ENCODE results near the gene UBALD2.

DNA sequence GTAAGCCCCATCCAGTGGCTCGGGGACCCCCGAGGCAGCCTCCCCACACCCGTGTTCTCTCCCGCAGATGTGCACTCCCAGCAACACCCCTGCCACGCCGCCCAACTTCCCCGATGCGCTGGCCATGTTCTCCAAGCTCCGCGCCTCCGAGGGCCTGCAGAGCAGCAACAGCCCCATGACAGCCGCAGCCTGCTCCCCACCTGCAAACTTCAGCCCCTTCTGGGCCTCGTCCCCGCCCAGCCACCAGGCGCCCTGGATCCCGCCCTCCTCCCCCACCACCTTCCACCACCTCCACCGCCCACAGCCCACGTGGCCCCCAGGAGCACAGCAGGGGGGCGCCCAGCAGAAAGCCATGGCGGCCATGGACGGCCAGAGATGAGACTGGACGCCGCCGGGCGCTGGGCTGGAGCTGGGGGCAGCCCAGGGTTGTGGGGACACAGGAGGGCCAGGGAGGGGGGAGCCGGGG is 5.0 kb downstream of the UBALD2 start:
- TF ChIP-seq, protein P1, sequence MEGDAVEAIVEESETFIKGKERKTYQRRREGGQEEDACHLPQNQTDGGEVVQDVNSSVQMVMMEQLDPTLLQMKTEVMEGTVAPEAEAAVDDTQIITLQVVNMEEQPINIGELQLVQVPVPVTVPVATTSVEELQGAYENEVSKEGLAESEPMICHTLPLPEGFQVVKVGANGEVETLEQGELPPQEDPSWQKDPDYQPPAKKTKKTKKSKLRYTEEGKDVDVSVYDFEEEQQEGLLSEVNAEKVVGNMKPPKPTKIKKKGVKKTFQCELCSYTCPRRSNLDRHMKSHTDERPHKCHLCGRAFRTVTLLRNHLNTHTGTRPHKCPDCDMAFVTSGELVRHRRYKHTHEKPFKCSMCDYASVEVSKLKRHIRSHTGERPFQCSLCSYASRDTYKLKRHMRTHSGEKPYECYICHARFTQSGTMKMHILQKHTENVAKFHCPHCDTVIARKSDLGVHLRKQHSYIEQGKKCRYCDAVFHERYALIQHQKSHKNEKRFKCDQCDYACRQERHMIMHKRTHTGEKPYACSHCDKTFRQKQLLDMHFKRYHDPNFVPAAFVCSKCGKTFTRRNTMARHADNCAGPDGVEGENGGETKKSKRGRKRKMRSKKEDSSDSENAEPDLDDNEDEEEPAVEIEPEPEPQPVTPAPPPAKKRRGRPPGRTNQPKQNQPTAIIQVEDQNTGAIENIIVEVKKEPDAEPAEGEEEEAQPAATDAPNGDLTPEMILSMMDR (conservative IDR thresholded peaks at IDR 0.05; ENCODE audit: low read depth, low read length): no peak
- TF ChIP-seq POLR2A (IDR thresholded peaks at IDR 0.05; ENCODE audit: low read depth, low read length) (no peak), RCOR1 (IDR thresholded peaks at IDR 0.05; ENCODE audit: insufficient replicate concordance, low read length) (no peak), BHLHE40 (IDR thresholded peaks at IDR 0.05; ENCODE audit: low read depth, low read length) (no peak), MAFK (IDR thresholded peaks at IDR 0.05; ENCODE audit: low read depth, low read length) (no peak), CHD1 (IDR thresholded peaks at IDR 0.05; ENCODE audit: low read depth, low read length) (no peak), CEBPB (IDR thresholded peaks at IDR 0.05; ENCODE audit: low read depth, low read length) (no peak), MXI1 (IDR thresholded peaks at IDR 0.05; ENCODE audit: borderline replicate concordance, low read depth, low read length) (no peak), RFX5 (IDR thresholded peaks at IDR 0.05; ENCODE audit: low read depth, low read length) (no peak), RAD21 (IDR thresholded peaks at IDR 0.05; ENCODE audit: low read length) (no peak)
- TF ChIP-seq, protein P2, sequence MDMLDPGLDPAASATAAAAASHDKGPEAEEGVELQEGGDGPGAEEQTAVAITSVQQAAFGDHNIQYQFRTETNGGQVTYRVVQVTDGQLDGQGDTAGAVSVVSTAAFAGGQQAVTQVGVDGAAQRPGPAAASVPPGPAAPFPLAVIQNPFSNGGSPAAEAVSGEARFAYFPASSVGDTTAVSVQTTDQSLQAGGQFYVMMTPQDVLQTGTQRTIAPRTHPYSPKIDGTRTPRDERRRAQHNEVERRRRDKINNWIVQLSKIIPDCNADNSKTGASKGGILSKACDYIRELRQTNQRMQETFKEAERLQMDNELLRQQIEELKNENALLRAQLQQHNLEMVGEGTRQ (IDR thresholded peaks at IDR 0.05; ENCODE audit: low read depth, low read length): no peak

Measured in IMR-90 (cell line).